Chondrocyte (in vitro differentiated cells): ENCODE results near the gene CDHR1. TPM values are rescaled to one million over a fixed set of nuclear protein-coding genes. Genes with fewer than 3 reads are reported as not detected.

Experiments used
- DNase-seq: peaks from one replicate; pipeline ENCODE4 v3.0.0; 2021; ENCODE audit warnings: mixed read lengths, low spot score
- H3K27ac Mint-ChIP-seq: one replicate; pipeline ENCODE4 v1.8.0; 2021; ENCODE audit warnings: mild to moderate bottlenecking, moderate library complexity, mixed read lengths; ENCODE audit not compliant: unreplicated experiment
- H3K27me3 Mint-ChIP-seq: 2 replicates; pipeline ENCODE4 v1.8.0; 2021; ENCODE audit warnings: low read depth, mixed read lengths
- H3K36me3 Mint-ChIP-seq: 2 replicates; pipeline ENCODE4 v1.8.0; 2021; ENCODE audit warnings: low read depth, mixed read lengths
- H3K4me1 Mint-ChIP-seq: 2 replicates; pipeline ENCODE4 v1.8.0; 2021; ENCODE audit warnings: low read depth, mild to moderate bottlenecking, mixed read lengths
- H3K4me3 Mint-ChIP-seq: one replicate; pipeline ENCODE4 v1.8.0; 2021; ENCODE audit warnings: mild to moderate bottlenecking, moderate library complexity, mixed read lengths; ENCODE audit not compliant: unreplicated experiment
- H3K9me3 Mint-ChIP-seq: 2 replicates; pipeline ENCODE4 v1.8.0; 2021; ENCODE audit warnings: low read depth, mixed read lengths
- CTCF ChIP-seq: fragments of 200-600 bp; sonication (generic); IDR thresholded peaks from 2 replicates; pipeline ENCODE4 v1.5.0; 2021; ENCODE audit warnings: antibody characterized with exemption, mild to moderate bottlenecking, moderate library complexity
- total RNA-seq: library from RNA; stranded (reverse); gene quantifications from 3 replicates; pipeline ENCODE4 v1.2.1, GENCODE V29; 2021

The CDHR1 gene
- total RNA-seq, 1 donor from 2014 or later, result 5.1 TPM

GRCh38 chr10:84155521-84155920 is 38.8 kb upstream of the CDHR1 start:
- Mint-ChIP-seq H3K36me3 (peaks cover 24% of the 10 kb centered on the region), H3K27ac (no peak overlapping the region), H3K9me3 (no peaks in the 10 kb centered on the region), H3K4me1 (no peaks in the 10 kb centered on the region), H3K27me3 (peaks cover 6% of the 10 kb centered on the region), H3K4me3 (no peak overlapping the region)
- no peak for TF ChIP-seq CTCF
- no peak for DNase-seq

GRCh38 chr10:84156009-84156408 is 38.3 kb upstream of the CDHR1 start:
- peaks cover 6% of the 10 kb centered on the region for H3K27me3 Mint-ChIP-seq
- H3K4me1 Mint-ChIP-seq, result no peaks in the 10 kb centered on the region
- DNase-seq, result no peak
- peaks cover 19% of the 10 kb centered on the region for H3K36me3 Mint-ChIP-seq
- H3K27ac Mint-ChIP-seq, result no peak overlapping the region
- no peak overlapping the region for H3K4me3 Mint-ChIP-seq
- H3K9me3 Mint-ChIP-seq, result no peaks in the 10 kb centered on the region
- TF ChIP-seq CTCF, result no peak

- no peaks in the 10 kb centered on the region for H3K9me3 Mint-ChIP-seq
- H3K4me3 Mint-ChIP-seq, result no peak overlapping the region
- H3K27me3 Mint-ChIP-seq, result peaks cover 6% of the 10 kb centered on the region
- no peak for TF ChIP-seq CTCF
- H3K27ac Mint-ChIP-seq, result no peak overlapping the region
- H3K36me3 Mint-ChIP-seq, result peaks cover 18% of the 10 kb centered on the region
- DNase-seq, result no peak
- no peaks in the 10 kb centered on the region for H3K4me1 Mint-ChIP-seq
These were observed 37.6 kb upstream of the CDHR1 start for GRCh38 chr10:84156768-84157167.

GRCh38 chr10:84158061-84158460 is 36.3 kb upstream of the CDHR1 start:
- no peaks in the 10 kb centered on the region for H3K4me1 Mint-ChIP-seq
- DNase-seq, result no peak
- no peak overlapping the region for H3K4me3 Mint-ChIP-seq
- no peak for TF ChIP-seq CTCF
- H3K9me3 Mint-ChIP-seq, result no peaks in the 10 kb centered on the region
- H3K27me3 Mint-ChIP-seq, result peaks cover 9% of the 10 kb centered on the region
- H3K36me3 Mint-ChIP-seq, result peaks cover 13% of the 10 kb centered on the region
- H3K27ac Mint-ChIP-seq, result no peak overlapping the region

- H3K27ac Mint-ChIP-seq, result no peak overlapping the region
- no peak overlapping the region for H3K4me3 Mint-ChIP-seq
- no peak for TF ChIP-seq CTCF
These were observed 35.8 kb upstream of the CDHR1 start for GRCh38 chr10:84158550-84158949.

More at GRCh38 chr10:84158550-84158949, 35.8 kb upstream of the CDHR1 start:
- H3K9me3 Mint-ChIP-seq, result no peaks in the 10 kb centered on the region
- H3K36me3 Mint-ChIP-seq, result peaks cover 13% of the 10 kb centered on the region
- no peaks in the 10 kb centered on the region for H3K4me1 Mint-ChIP-seq
- peaks cover 14% of the 10 kb centered on the region for H3K27me3 Mint-ChIP-seq
- no peak for DNase-seq
